Immature natural killer cell (primary cell): ENCODE data around the gene AZGP1. TPM values are rescaled to one million over a fixed set of nuclear protein-coding genes. Genes with fewer than 3 reads are reported as not detected.
"Not testable (repeated sequence)": the region's sequence is repeated elsewhere in the genome, so short reads cannot be mapped to it uniquely, and the experiment has no call there.

Experiments used
- DNase-seq, 3 donors: peaks; one replicate each; pipeline ENCODE4 v3.0.0; 2022; ENCODE audit warnings: mixed read lengths in 1 of 3
- H3K27ac Mint-ChIP-seq, 6 donors: one replicate each; pipeline ENCODE4 v1.8.0; 2020; ENCODE audit warnings: mixed read lengths in 6 of 6, mild to moderate bottlenecking in 5 of 6, inconsistent platforms in 4 of 6, moderate library complexity in 3 of 6
- H3K27me3 Mint-ChIP-seq, 3 donors: one replicate each; pipeline ENCODE4 v1.8.0; 2020 to 2021; ENCODE audit warnings: low read depth in 3 of 3, mild to moderate bottlenecking in 3 of 3, mixed read lengths in 3 of 3, moderate library complexity in 3 of 3, inconsistent platforms in 1 of 3
- H3K36me3 Mint-ChIP-seq, 3 donors: one replicate each; pipeline ENCODE4 v1.8.0; 2020; ENCODE audit warnings: mixed read lengths in 3 of 3, inconsistent platforms in 2 of 3, mild to moderate bottlenecking in 2 of 3
- H3K4me1 Mint-ChIP-seq, 2 donors: one replicate each; pipeline ENCODE4 v1.8.0; 2020; ENCODE audit warnings: inconsistent platforms in 2 of 2, mild to moderate bottlenecking in 2 of 2, mixed read lengths in 2 of 2, moderate library complexity in 1 of 2
- H3K4me3 Mint-ChIP-seq, 5 donors: one replicate each; pipeline ENCODE4 v1.8.0; 2020; ENCODE audit warnings: mild to moderate bottlenecking in 5 of 5, mixed read lengths in 5 of 5, inconsistent platforms in 3 of 5, moderate library complexity in 3 of 5
- H3K9me3 Mint-ChIP-seq, 6 donors: one replicate each; pipeline ENCODE4 v1.8.0; 2020; ENCODE audit warnings: mild to moderate bottlenecking in 6 of 6, mixed read lengths in 6 of 6, inconsistent platforms in 4 of 6, moderate library complexity in 3 of 6
- polyA plus RNA-seq, 3 donors: library from polyadenylated mRNA; unstranded; fragments of 300-500 nt; fragmentation: Illumina TruSeq; gene quantifications; one replicate each; pipeline ENCODE4 v1.2.3, GENCODE V29; 2021

The AZGP1 gene
- polyA plus RNA-seq, 3 donors from 2014 or later: not detected

DNA sequence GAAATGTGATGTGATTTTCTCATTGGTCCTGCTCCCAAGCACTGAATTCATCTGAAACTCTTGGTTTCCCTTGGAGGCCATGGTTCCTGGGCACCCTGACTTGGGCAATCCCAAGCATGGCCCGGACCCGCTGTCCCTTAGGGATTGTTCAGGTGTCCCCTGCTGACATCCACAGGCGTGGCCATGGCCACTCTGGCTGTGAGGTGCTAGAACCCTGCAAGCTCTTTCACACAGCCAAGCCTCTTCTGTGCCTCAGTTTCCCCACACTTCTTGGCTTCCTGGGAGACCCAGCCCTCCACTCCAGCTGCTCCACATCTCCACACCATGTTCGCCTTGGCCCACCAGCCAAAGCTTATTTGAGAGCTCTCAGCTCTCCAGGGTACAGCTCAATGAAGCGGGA is 12.0 kb upstream of the AZGP1 start:
- no peaks in the 10 kb centered on the region for H3K9me3 Mint-ChIP-seq
- H3K27ac Mint-ChIP-seq: no peak overlapping the region
- H3K4me1 Mint-ChIP-seq: peaks cover 1 to 7% of the 10 kb centered on the region in 2 donors
- peaks cover 2 to 13% (median 11%) of the 10 kb centered on the region in 3 donors for H3K27me3 Mint-ChIP-seq
- no peak for DNase-seq
- H3K36me3 Mint-ChIP-seq: no peaks in the 10 kb centered on the region
- no peak overlapping the region for H3K4me3 Mint-ChIP-seq

DNA sequence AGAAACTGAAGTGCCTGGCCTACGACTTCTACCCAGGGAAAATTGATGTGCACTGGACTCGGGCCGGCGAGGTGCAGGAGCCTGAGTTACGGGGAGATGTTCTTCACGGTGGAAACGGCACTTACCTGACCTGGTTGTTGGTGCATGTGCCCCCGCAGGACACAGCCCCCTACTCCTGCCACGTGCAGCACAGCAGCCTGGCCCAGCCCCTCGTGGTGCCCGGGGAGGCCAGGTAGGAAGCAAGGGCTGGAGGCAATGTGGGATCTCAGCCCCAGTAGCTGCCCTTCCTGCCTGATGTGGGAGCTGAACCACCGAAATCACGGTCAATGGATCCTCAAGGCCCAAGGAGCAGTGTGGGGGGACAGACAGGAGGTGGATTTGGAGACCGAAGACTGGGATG is 11.5 kb upstream of the AZGP1 start:
- H3K27me3 Mint-ChIP-seq: peaks cover 2 to 13% (median 11%) of the 10 kb centered on the region in 3 donors
- DNase-seq, H3K4me3 Mint-ChIP-seq, H3K36me3 Mint-ChIP-seq, H3K4me1 Mint-ChIP-seq, H3K9me3 Mint-ChIP-seq, H3K27ac Mint-ChIP-seq: not testable (repeated sequence)

DNA sequence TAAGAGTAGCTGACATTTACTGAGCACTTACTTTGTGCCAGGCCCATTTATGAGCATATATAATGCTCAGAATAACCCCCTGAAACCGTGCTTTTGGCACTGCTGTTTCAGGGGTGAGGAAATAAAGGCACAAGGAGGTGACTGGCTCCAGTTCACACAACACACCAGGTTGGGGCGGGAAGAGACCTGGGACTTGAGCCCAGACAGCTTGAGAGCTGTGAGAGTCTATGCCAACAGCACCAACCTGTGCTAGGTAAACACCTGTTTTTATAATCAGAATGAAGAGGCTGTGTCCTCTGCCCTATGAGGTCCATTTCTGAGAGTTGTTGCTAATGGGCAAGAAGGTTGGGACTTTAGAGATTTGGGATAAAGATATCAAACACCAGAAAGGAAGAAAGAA is 8.8 kb upstream of the AZGP1 start:
- H3K27ac Mint-ChIP-seq: no peak overlapping the region
- no peaks in the 10 kb centered on the region for H3K4me1 Mint-ChIP-seq
- no peak for DNase-seq
- H3K27me3 Mint-ChIP-seq: peaks cover 4 to 17% (median 10%) of the 10 kb centered on the region in 3 donors
- H3K9me3 Mint-ChIP-seq: peaks cover 0 to 4% (median 0%) of the 10 kb centered on the region in 6 donors
- no peak overlapping the region for H3K4me3 Mint-ChIP-seq
- peaks cover 0 to 4% (median 4%) of the 10 kb centered on the region in 3 donors for H3K36me3 Mint-ChIP-seq

DNA sequence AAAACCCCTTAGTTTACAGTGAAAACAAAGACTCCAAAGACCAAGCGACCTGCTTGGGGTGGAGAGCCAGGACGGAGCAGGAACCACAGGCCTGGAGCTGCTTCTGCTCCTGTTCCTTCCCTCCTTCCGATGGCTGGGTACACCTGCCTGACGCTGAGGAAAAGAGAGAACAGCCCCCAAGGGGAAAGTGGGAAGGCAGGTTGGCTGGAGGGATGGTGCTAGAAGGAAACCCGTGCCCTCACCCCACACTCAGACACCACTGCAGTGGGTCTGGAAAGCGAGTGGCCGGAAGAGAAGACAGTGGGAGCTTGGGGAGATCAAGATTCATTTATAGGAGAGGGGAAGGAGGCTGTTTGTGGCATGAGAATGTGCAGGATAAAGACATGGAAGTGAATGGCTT is 5.2 kb upstream of the AZGP1 start:
- H3K27me3 Mint-ChIP-seq: peaks cover 7 to 13% (median 12%) of the 10 kb centered on the region in 3 donors
- not testable (repeated sequence) for H3K4me1 Mint-ChIP-seq, H3K27ac Mint-ChIP-seq, DNase-seq, H3K4me3 Mint-ChIP-seq, H3K9me3 Mint-ChIP-seq, H3K36me3 Mint-ChIP-seq

DNA sequence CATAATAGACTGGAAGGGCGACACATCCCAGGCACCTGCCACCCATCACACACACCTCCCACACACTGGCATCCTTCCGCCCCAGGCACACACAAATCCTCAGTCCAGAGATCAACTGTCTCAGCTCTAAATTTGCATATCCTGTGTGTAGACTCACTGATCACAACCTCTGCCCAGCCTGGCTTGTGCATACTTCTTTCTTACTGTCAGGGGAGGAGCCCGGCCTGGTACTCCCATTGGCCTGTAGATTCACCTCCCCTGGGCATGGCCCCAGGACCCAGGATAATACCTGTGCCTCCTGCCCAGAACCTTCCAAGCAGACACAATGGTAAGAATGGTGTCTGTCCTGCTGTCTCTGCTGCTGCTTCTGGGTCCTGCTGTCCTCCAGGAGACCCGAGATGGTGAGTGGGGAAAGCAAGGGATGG is 4.6 kb upstream of the AZGP1 start:
- not testable (repeated sequence) for H3K27ac Mint-ChIP-seq, H3K4me1 Mint-ChIP-seq, H3K4me3 Mint-ChIP-seq, H3K9me3 Mint-ChIP-seq, H3K36me3 Mint-ChIP-seq, DNase-seq
- peaks cover 9 to 13% (median 12%) of the 10 kb centered on the region in 3 donors for H3K27me3 Mint-ChIP-seq

DNA sequence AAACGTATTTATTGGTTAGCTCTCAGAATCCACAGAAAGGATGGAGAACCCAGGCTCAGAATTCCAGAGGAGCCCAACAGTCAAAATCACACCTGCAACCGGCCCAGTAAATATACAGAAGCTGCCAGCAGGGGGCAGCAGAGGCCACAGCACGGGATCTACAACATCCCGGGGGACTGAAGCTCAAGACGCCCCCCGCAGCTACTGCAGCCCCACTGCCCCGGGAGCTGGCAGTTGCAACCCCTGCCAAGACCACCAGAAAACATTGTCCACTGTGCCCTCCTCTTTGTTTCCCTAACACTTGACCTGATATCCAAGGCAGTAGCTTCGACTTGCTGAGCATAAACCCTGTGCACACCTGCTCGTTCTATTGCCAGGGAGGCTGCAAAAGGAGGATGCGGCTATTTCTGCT is 4.0 kb upstream of the AZGP1 start:
- DNase-seq: peak; percentile 58 to 65 (median 60)
- peaks cover 9 to 14% (median 10%) of the 10 kb centered on the region in 3 donors for H3K27me3 Mint-ChIP-seq
- not testable (repeated sequence) for H3K4me1 Mint-ChIP-seq, H3K4me3 Mint-ChIP-seq, H3K27ac Mint-ChIP-seq, H3K36me3 Mint-ChIP-seq, H3K9me3 Mint-ChIP-seq

DNA sequence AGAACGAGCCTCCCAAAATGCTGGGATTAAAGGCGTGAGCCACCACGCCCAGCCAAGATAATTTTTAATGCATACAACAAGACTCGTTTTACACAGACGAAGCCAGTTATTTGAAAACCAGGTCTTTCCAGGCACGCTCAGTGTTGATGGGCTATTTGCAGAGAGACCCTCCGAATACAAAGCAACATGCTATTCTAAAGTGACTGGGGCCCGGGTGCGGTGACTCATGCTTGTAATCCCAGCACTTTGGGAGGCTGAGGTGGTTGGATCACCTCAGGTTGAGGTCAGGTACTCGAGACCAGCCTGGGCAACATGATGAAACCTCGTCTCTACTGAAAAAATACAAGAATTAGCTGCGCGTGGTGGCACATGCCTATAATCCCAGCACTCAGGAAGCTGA is 795 bp upstream of the AZGP1 start:
- Mint-ChIP-seq H3K9me3 (no peaks in the 10 kb centered on the region), H3K27me3 (peaks cover 7 to 13% (median 9%) of the 10 kb centered on the region in 3 donors), H3K27ac (no peak overlapping the region), H3K4me1 (no peaks in the 10 kb centered on the region), H3K4me3 (no peak overlapping the region), H3K36me3 (no peaks in the 10 kb centered on the region)
- DNase-seq: no peak

DNA sequence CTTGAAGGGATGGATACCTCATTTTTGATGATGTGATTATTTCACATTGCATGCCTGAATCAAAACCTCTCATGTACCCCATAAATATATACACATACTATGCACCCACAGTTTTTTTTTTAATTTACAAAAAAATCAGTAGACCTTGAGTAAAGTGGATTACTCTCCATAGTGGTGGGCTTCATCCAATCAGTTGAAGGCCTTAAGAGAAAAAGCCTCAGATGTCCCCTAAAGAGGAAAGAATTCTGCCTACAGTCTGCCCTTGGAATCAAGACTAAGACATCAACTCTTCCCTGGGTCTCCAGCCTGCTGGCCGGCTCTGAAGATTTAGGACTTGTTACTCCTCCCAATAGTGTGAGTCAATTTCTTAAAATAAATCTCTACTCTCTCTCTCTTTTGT is 1.1 kb downstream of the AZGP1 start:
- H3K4me3 Mint-ChIP-seq: no peak overlapping the region
- H3K27me3 Mint-ChIP-seq: peaks cover 3 to 20% (median 6%) of the 10 kb centered on the region in 3 donors

DNA sequence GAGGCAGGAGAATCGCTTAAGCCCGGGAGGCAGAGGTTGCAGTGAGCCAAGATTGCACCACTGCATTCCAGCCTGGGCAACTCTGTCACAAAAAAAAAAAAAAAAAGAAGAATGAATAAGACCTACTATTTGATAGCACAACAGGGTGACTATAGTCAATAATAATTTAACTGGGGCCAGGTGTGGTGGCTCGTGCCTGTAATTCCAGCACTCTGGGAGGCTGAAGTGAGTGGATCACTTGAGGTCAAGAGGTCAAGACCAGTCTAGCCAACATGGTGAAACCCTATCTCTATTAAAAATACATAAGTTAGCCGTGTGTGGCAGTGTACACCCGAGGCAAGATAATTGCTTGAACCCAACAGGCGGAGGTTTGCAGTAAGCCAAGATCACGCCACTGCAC is 2.0 kb downstream of the AZGP1 start:
- H3K4me3 Mint-ChIP-seq, H3K4me1 Mint-ChIP-seq, H3K36me3 Mint-ChIP-seq, DNase-seq, H3K9me3 Mint-ChIP-seq, H3K27ac Mint-ChIP-seq: not testable (repeated sequence)
- H3K27me3 Mint-ChIP-seq: peaks cover 2 to 18% (median 5%) of the 10 kb centered on the region in 3 donors

More for the DNA sequence above, 1.1 kb downstream of the AZGP1 start:
- H3K9me3 Mint-ChIP-seq: no peaks in the 10 kb centered on the region
- H3K27ac Mint-ChIP-seq: no peak overlapping the region
- no peaks in the 10 kb centered on the region for H3K36me3 Mint-ChIP-seq
- no peak for DNase-seq
- no peaks in the 10 kb centered on the region for H3K4me1 Mint-ChIP-seq

DNA sequence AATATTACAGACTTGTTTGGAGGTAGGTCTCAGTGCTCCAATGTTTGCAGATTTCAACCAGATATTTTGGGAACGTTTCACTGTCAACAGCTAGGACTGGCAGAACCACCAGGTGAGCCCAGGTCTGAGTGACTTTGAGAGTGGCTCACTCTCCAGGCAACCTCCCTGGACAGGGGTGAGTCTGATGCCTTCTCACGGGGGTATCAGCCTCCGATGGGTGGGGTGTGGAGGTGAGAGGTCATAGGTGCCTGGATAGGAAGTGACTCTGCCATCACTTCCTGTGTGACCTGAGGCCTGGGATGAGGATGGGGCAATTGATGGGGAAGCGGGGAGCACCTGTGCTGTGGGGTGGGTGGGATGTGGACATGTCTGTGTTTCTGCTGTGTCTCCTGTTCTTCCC is 4.6 kb downstream of the AZGP1 start:
- Mint-ChIP-seq H3K27me3 (peaks cover 2 to 18% (median 5%) of the 10 kb centered on the region in 3 donors), H3K4me3 (no peak overlapping the region), H3K36me3 (no peaks in the 10 kb centered on the region), H3K4me1 (no peaks in the 10 kb centered on the region), H3K27ac (no peak overlapping the region), H3K9me3 (no peaks in the 10 kb centered on the region)
- no peak for DNase-seq

DNA sequence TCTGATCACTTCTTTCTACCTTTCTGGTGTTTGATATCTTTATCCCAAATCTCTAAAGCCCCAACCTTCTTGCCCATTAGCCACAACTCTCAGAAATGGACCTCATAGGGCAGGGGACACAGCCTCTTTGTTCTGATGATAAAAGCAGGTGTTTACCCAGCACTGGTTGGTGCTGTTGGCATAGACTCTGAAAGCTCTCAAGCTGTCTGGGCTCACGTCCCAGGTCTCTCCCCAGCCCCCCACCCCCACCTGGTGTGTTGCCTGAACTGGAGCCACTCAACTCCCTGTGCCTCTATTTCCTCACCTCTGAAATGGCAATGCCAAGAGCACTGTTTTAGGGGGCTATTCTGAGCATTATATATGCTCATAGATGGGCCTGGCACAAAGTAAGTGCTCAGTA is 6.0 kb downstream of the AZGP1 start:
- H3K9me3 Mint-ChIP-seq, DNase-seq, H3K4me3 Mint-ChIP-seq, H3K27ac Mint-ChIP-seq, H3K4me1 Mint-ChIP-seq, H3K36me3 Mint-ChIP-seq: not testable (repeated sequence)
- H3K27me3 Mint-ChIP-seq: peaks cover 0 to 16% (median 2%) of the 10 kb centered on the region in 3 donors

DNA sequence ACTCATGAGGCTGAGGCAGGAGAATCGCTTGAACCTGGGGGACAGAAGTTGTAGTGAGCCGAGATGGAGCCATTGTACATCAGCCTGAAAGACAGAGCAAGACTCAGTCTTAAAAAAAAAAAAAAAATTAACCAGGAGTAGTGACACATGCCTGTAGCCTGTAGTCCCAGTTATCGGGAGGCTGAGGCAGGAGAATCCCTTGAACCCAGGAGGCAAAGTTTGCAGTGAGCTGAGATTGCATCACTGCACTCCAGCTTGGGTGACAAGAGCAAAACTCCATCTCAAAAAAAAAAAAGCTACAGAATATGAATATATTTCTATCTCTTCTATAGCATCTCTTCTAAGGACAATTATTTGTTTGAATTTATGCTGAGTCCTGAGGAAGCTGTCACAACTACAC is 6.5 kb downstream of the AZGP1 start:
- no peak for DNase-seq
- no peaks in the 10 kb centered on the region for H3K36me3 Mint-ChIP-seq
- H3K4me3 Mint-ChIP-seq: no peak overlapping the region
- peaks cover 0 to 16% (median 2%) of the 10 kb centered on the region in 3 donors for H3K27me3 Mint-ChIP-seq
- no peaks in the 10 kb centered on the region for H3K9me3 Mint-ChIP-seq
- no peak overlapping the region for H3K27ac Mint-ChIP-seq
- H3K4me1 Mint-ChIP-seq: no peaks in the 10 kb centered on the region

DNA sequence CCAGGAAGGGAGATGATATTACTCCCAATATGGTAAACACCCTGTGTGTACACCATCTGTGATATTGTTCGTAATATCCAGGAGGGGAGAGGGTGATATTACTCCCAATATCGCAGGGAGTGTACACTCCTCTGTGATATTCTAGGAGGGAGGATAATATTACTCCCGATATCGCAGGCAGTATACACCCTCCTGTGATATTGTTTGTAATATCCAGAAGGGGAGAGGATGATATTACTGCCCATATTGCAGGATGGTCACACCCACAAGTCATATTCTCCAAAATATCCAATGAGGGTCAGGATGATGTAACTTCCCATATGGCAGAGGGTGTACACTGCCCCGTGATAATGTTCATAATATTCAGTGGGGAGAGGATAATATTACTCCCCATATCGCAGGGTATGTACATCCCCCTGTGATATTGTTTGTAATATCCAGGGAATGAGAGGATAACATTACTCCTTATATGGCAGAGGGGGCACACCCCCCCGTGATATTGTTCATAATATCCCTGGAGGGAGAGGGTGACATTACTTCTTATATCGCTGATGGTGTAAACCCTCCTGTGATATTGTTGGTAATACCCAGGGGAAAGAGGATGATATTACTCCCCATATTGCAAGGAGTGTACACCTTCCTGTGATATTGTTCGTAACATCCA is 17.1 kb downstream of the AZGP1 start:
- no peak overlapping the region for H3K27ac Mint-ChIP-seq

DNA sequence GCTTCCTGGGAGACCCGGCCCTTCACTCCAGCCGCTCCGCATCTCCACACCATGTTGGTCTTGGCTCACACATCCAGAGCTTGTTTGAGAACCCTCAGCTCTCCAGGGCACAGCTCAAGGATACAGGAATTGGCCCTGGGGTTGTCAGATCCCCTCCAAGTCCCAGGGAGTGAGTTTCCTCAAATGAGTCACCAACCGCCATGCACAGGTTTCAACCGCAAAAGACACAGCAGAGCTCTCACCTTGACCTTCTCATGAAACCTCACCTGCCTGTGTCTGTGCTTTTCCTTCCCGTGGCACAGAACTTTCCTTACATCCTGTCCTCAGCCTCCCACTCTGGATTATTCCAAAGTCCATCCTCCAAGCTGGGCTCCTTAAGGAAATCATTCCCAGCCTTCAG is 20.6 kb downstream of the AZGP1 start:
- peaks cover 7 to 16% (median 14%) of the 10 kb centered on the region in 3 donors for H3K27me3 Mint-ChIP-seq
- DNase-seq: no peak
- no peaks in the 10 kb centered on the region for H3K4me1 Mint-ChIP-seq
- no peak overlapping the region for H3K4me3 Mint-ChIP-seq
- H3K36me3 Mint-ChIP-seq: no peaks in the 10 kb centered on the region
- H3K9me3 Mint-ChIP-seq: peaks cover 0 to 3% (median 0%) of the 10 kb centered on the region in 6 donors
- H3K27ac Mint-ChIP-seq: no peak overlapping the region

More for the DNA sequence above, 17.1 kb downstream of the AZGP1 start:
- no peak overlapping the region for H3K4me3 Mint-ChIP-seq
- DNase-seq: no peak
- H3K27me3 Mint-ChIP-seq: peaks cover 4 to 19% (median 12%) of the 10 kb centered on the region in 3 donors
- H3K4me1 Mint-ChIP-seq: no peaks in the 10 kb centered on the region
- H3K9me3 Mint-ChIP-seq: no peaks in the 10 kb centered on the region
- H3K36me3 Mint-ChIP-seq: no peaks in the 10 kb centered on the region

DNA sequence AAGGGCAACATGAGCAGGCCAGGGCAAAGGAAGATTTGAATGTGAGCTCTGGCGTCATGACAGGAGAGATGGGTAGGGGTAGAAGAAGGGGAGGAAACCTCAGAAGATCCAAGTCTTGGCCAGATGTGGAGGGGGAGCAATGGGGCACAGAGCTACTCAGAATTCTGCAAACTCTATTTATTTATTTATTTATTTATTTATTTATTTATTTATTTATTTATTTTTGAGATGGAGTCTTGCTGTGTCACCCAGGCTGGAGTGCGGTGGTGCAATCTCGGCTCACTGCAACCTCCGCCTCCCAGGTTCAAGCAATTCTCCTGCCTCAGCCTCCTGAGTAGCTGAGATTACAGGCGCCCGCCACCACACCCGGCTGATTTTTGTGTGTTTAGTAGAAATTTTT is 21.2 kb downstream of the AZGP1 start:
- not testable (repeated sequence) for H3K9me3 Mint-ChIP-seq, H3K36me3 Mint-ChIP-seq, H3K4me1 Mint-ChIP-seq, DNase-seq, H3K4me3 Mint-ChIP-seq
- peaks cover 7 to 16% (median 14%) of the 10 kb centered on the region in 3 donors for H3K27me3 Mint-ChIP-seq
- peak overlapping the region in 1 of 6 donors; percentile 62 for H3K27ac Mint-ChIP-seq
